ENCODE data around the gene UQCR11.

Gene UQCR11

DNA sequence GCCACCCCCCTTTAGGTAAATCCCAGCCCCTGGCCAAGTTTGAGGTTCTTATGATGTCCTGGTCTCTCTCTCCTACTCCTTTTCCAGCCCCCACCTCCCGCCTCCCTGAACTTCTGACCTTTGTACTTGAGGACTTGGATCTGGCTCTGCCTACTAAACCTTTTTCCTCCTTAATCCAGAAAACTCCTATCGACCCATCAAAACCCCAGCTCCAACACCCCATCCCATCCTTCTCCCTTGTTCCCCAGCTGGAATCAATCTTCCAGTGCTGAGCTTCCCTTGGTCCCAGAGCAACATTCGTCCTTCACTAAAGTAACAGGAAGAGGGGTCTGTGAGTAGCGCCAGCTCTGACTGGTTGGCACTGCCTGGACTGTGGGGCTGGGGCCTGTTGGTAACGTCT lies 17.3 kb upstream of the UQCR11 start:
- peak overlapping the region; percentile 36 to 88 (median 45) for H3K27ac Mint-ChIP-seq
- H3K4me3 Mint-ChIP-seq: no peak overlapping the region
- H3K27me3 Mint-ChIP-seq (ENCODE audit: low read depth): no peaks in the 10 kb centered on the region
- no peaks in the 10 kb centered on the region for H3K4me1 Mint-ChIP-seq
- H3K9me3 Mint-ChIP-seq: no peaks in the 10 kb centered on the region
- TF ChIP-seq, protein P1, sequence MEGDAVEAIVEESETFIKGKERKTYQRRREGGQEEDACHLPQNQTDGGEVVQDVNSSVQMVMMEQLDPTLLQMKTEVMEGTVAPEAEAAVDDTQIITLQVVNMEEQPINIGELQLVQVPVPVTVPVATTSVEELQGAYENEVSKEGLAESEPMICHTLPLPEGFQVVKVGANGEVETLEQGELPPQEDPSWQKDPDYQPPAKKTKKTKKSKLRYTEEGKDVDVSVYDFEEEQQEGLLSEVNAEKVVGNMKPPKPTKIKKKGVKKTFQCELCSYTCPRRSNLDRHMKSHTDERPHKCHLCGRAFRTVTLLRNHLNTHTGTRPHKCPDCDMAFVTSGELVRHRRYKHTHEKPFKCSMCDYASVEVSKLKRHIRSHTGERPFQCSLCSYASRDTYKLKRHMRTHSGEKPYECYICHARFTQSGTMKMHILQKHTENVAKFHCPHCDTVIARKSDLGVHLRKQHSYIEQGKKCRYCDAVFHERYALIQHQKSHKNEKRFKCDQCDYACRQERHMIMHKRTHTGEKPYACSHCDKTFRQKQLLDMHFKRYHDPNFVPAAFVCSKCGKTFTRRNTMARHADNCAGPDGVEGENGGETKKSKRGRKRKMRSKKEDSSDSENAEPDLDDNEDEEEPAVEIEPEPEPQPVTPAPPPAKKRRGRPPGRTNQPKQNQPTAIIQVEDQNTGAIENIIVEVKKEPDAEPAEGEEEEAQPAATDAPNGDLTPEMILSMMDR (IDR thresholded peaks at IDR 0.05; ENCODE audit: unreplicated experiment in 3 of 3): no peak
- H3K36me3 Mint-ChIP-seq (ENCODE audit: low read depth): peaks cover 40% of the 10 kb centered on the region

DNA sequence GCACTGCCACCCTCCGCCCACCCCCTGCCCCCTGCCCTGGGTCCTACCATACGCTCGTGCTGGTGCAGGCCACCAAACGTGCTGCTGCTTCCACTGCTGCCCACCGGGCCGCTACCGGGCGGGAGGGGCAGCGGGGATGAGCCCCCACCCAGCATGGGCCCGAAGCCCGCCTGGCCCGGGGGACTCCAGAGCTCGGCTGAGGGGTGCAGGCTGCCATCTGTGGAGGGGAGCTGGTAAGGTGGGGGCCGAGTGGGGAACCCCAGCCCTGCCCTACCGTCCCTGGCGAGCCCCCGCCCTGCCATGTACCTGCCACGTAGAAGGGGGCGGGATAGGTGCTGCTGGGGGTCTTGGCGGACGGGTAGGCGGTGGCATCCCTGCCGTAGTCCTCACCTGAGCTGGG lies 16.7 kb upstream of the UQCR11 start:
- H3K27ac Mint-ChIP-seq: no peak overlapping the region
- H3K4me3 Mint-ChIP-seq: no peak overlapping the region
- no peaks in the 10 kb centered on the region for H3K9me3 Mint-ChIP-seq
- H3K36me3 Mint-ChIP-seq (ENCODE audit: low read depth): peaks cover 45% of the 10 kb centered on the region
- no peaks in the 10 kb centered on the region for H3K27me3 Mint-ChIP-seq (ENCODE audit: low read depth)
- TF ChIP-seq, protein P1 (IDR thresholded peaks at IDR 0.05; ENCODE audit: unreplicated experiment in 3 of 3): no peak
- no peaks in the 10 kb centered on the region for H3K4me1 Mint-ChIP-seq

DNA sequence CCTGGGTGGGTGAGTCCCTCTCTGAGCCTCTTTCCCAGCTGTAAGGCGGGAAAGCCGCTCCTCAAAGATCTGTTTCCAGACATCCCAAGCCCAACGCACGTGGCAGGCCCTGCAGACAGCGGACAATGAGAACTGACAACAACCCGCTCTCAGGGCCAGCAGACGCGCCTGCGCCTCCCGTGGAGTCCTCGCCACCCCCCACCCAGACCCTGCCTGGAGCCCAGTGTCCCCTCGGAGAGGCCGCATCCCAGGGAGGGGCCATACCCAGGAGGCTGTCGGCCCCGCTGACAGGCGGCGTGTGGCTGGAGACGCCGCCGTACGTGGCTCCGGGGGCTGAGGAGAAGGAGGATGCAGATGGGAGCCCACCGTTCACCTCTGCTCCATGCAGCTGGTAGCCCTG lies 16.3 kb upstream of the UQCR11 start:
- H3K4me1 Mint-ChIP-seq: no peaks in the 10 kb centered on the region
- no peak overlapping the region for H3K4me3 Mint-ChIP-seq
- no peak overlapping the region for H3K27ac Mint-ChIP-seq
- TF ChIP-seq, protein P1 (IDR thresholded peaks at IDR 0.05; ENCODE audit: unreplicated experiment in 3 of 3): no peak
- peaks cover 49% of the 10 kb centered on the region for H3K36me3 Mint-ChIP-seq (ENCODE audit: low read depth)
- H3K9me3 Mint-ChIP-seq: no peaks in the 10 kb centered on the region
- no peaks in the 10 kb centered on the region for H3K27me3 Mint-ChIP-seq (ENCODE audit: low read depth)

DNA sequence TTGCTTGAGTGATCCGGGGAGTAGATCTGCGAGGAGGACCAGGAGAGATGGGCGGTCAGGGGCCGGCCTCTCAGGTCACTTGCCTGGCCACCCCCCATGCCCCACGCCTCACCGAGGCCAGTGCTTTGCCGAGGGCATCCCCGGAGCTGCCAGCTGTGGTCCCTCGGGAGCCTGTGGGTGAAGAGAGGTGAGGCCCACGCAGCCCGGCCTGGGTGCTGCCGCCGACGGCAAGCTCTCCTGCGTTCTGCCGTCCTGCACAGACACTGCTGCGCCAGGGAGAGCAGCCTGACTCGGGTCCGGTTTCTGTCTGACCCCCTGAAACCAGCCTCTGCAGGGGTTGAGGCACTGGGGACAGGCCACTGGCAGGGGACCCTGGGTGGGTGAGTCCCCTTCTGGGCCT lies 15.8 kb upstream of the UQCR11 start:
- Mint-ChIP-seq H3K27me3 (ENCODE audit: low read depth) (no peaks in the 10 kb centered on the region), H3K36me3 (ENCODE audit: low read depth) (peaks cover 51% of the 10 kb centered on the region), H3K27ac (no peak overlapping the region), H3K9me3 (no peaks in the 10 kb centered on the region), H3K4me3 (no peak overlapping the region), H3K4me1 (no peaks in the 10 kb centered on the region)
- TF ChIP-seq, protein P1 (IDR thresholded peaks at IDR 0.05; ENCODE audit: unreplicated experiment in 3 of 3): no peak

DNA sequence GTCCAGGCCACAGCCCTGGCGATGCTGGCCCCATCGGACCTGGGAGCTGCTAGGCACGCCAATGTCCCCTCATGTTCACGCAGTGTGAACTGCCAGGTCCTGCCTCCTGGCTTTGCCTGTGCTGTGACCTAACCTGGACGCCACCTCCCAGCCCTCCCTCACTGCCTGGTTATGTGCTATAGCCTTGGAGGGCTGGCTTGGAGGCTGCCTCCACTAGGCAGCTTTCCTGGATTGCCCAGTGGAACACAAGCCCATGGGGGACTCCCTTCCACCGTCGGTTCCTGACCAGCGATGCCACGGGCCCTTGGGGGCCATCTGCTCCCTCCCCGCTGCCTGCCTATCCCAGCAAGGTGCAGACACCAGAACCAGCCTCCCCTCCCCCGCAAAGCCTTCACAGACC lies 15.2 kb upstream of the UQCR11 start:
- peaks cover 53% of the 10 kb centered on the region for H3K36me3 Mint-ChIP-seq (ENCODE audit: low read depth)
- H3K27me3 Mint-ChIP-seq (ENCODE audit: low read depth): no peaks in the 10 kb centered on the region
- TF ChIP-seq, protein P1 (IDR thresholded peaks at IDR 0.05; ENCODE audit: unreplicated experiment in 3 of 3): no peak
- H3K4me3 Mint-ChIP-seq: no peak overlapping the region
- H3K4me1 Mint-ChIP-seq: no peaks in the 10 kb centered on the region
- no peak overlapping the region for H3K27ac Mint-ChIP-seq
- no peaks in the 10 kb centered on the region for H3K9me3 Mint-ChIP-seq

DNA sequence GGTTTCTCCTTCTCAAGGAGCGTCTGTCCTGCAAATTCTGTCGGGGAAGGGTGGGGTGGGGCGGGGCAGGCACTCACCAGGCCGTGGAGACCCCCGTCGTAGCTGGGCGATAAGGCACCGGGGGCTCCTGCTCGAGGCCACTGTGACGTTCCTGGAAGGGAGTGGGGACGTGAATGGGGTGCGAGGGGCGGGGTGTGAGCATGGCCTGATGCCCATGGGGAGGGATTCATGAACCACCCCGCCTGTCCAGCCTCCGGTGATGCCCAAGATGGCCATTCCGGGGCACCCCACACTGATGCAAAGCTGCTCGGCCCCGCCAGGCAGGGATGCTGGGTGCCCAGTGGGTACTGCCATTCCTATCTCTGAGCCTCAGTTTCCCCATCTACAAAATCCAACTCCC lies 14.4 kb upstream of the UQCR11 start:
- H3K27me3 Mint-ChIP-seq (ENCODE audit: low read depth): no peaks in the 10 kb centered on the region
- TF ChIP-seq, protein P1 (IDR thresholded peaks at IDR 0.05; ENCODE audit: unreplicated experiment in 3 of 3): no peak
- no peaks in the 10 kb centered on the region for H3K9me3 Mint-ChIP-seq
- H3K4me1 Mint-ChIP-seq: no peaks in the 10 kb centered on the region
- no peak overlapping the region for H3K27ac Mint-ChIP-seq
- peaks cover 55% of the 10 kb centered on the region for H3K36me3 Mint-ChIP-seq (ENCODE audit: low read depth)
- H3K4me3 Mint-ChIP-seq: no peak overlapping the region
